BJ (cell line): ENCODE data around the gene SND1. TPM values are rescaled to one million over a fixed set of nuclear protein-coding genes. Genes with fewer than 3 reads are reported as not detected.

Experiments
- CTCF ChIA-PET: fragments of 350-600 bp; formaldehyde crosslinking; extraction: SDS; loops from one replicate; lab custom pipeline; 2021; ENCODE audit warnings: antibody characterized with exemption, inconsistent platforms; lab: Yijun Ruan, JAX
- POLR2A ChIA-PET: fragments of 300-600 bp; sonication (Branson Sonifier 250); formaldehyde crosslinking; extraction: SDS; loops from one replicate; lab custom pipeline; 2021; ENCODE audit warnings: antibody characterized with exemption; lab: Charles Lee
- DNase-seq: peaks from one replicate; pipeline ENCODE4 v3.0.0-alpha.2; 2011; ENCODE audit warnings: low read depth
- H3K27me3 ChIP-seq: 2 replicates; pipeline ENCODE4 v1.6.0; 2011; ENCODE audit warnings: low read length; ENCODE audit not compliant: control insufficient read depth, insufficient read depth
- H3K36me3 ChIP-seq: 2 replicates; pipeline ENCODE4 v1.5.1; 2011; ENCODE audit warnings: low read length; ENCODE audit not compliant: control insufficient read depth, insufficient read depth
- H3K4me3 ChIP-seq: 2 replicates; pipeline ENCODE4 v1.5.1; 2011; ENCODE audit warnings: low read depth, mild to moderate bottlenecking, control low read depth, low read length
- CTCF ChIP-seq: IDR thresholded peaks from 2 replicates; pipeline ENCODE4 v1.5.1; 2011; ENCODE audit warnings: low read depth, mild to moderate bottlenecking, control low read depth, inconsistent platforms, low read length, moderate library complexity; ENCODE audit not compliant: insufficient read depth
- polyA plus RNA-seq: library from polyadenylated mRNA; depleted of rRNA; stranded (reverse); fragments of >200 nt; gene quantifications from 2 replicates; pipeline ENCODE4 v1.2.3, GENCODE V29; 2011

Gene SND1
- polyA plus RNA-seq, 1 experiment: 203 TPM

DNA sequence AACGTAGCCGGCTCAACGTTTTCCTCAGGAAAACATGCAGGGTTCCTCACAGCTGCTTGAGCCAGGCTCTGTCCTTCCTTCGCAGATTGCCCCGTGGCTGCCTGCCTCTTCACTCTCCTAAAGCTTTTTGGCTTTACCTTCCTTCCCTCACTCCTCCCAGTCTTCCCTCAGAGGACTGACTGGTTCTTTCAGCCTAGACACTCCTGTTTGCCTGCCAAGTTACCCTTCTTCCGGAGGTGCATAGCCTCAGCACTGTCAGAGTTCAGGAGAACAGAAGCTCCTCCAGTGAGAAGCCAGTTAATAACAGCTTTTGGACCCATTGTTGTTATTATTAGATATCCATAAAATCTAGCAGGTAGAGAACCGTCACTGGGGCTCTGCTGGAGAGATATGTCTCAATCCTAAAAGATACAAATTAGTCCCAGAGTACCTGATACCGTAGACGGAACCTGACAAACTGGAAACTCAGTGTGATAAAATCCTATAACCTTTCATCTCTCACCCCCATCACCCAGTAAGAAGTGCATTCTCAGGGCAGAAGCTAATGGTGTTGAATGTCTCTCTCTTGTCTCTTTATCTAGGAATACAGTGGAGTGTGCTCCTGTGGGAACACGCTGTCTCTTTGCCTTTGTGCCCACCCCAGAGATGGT lies 79.6 kb downstream of the SND1 start:
- no peak for DNase-seq
- ChIA-PET POLR2A (no interaction called here), CTCF (interaction anchor here (0.6 to 1.6 kb wide), 2 partner anchors 14 kb away, joined by 3 to 4 read pairs; no protein-coding TSS in a partner anchor)

GRCh38 chr7:127732306-127732705 lies 80.3 kb downstream of the SND1 start:
- H3K36me3 ChIP-seq: peaks cover 11% of the 10 kb centered on the region
- no peaks in the 10 kb centered on the region for H3K27me3 ChIP-seq
- ChIA-PET POLR2A (no interaction called here), CTCF (interaction anchor here (0.6 to 0.7 kb wide), 2 partner anchors 9 to 14 kb away, joined by 3 read pairs; no protein-coding TSS in a partner anchor)
- H3K4me3 ChIP-seq: no peak overlapping the region
- no peak for DNase-seq
- TF ChIP-seq CTCF: no peak

More for the DNA sequence above, 79.6 kb downstream of the SND1 start:
- Histone ChIP-seq H3K36me3 (peaks cover 11% of the 10 kb centered on the region), H3K4me3 (no peak overlapping the region), H3K27me3 (no peaks in the 10 kb centered on the region)
- TF ChIP-seq CTCF: no peak

DNA sequence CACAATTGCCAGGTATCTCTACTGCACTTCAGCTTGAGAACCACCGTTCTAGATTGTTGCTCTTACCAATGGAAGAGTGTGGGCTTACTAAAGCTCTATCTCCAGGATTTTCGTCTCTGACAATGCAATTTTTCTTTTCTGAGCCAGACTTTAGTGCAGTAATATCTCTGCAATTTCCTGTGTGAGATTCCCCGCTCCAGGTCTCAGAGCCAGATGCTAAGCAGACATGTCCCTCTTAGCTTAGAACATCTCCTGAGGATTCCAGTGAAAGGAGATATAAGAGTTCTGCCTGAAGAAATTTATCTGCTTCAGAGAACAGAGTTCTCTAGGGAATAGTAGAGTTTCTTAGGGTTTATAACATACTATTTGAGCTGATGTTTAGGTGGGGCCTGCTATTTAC lies 82.0 kb downstream of the SND1 start:
- ChIA-PET POLR2A (no interaction called here), CTCF (interaction anchor here (0.8 to 1.3 kb wide), 3 partner anchors 8 to 17 kb away, joined by 3 read pairs; no protein-coding TSS in a partner anchor)
- no peak for DNase-seq
- peaks cover 11% of the 10 kb centered on the region for H3K36me3 ChIP-seq
- no peaks in the 10 kb centered on the region for H3K27me3 ChIP-seq
- H3K4me3 ChIP-seq: no peak overlapping the region
- TF ChIP-seq CTCF: no peak

DNA sequence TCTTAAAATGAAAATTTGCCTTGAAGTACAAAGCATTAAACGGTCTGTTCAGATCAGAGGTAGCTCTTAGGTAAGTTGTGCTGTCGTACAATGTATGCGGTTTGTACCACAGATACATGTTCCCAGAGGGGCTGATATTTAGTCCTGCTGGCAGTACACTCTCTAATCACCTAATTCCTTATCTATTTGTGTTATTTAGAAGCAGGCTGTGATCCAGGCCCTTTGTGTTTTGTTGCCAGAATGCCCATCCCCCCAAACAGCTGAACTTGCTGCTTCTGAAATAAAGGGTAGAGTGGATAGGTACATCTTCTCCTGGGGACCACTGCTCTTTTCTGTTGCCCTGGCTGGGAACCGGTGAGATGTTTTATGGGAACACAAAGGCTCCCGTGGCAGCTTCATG lies 84.5 kb downstream of the SND1 start:
- peaks cover 6% of the 10 kb centered on the region for H3K36me3 ChIP-seq
- no peaks in the 10 kb centered on the region for H3K27me3 ChIP-seq
- H3K4me3 ChIP-seq: no peak overlapping the region
- ChIA-PET CTCF (interaction anchor here (0.8 kb wide), 1 partner anchor 28 kb away, joined by 4 read pairs; no protein-coding TSS in a partner anchor), POLR2A (no interaction called here)
- no peak for TF ChIP-seq CTCF
- no peak for DNase-seq

DNA sequence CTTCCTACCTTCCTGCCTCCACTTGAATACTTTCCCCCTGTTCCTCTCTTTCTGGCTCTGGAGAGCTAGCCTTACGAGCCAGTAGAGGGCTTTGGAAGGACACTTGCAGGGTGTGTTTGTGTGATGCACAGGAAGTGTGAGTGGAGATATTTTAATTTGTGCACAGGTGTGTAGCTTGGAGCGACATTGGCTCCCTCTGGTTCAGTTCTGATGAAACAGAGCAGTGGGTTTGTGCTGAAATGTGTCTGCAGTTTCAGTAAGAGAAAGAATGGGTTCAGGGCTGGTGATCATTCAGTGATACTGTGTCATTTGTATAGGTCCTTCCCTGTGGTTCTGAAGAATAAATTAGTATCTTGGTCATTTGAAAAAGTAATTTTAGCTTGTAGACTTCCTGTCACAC lies 86.9 kb downstream of the SND1 start:
- ChIA-PET POLR2A (no interaction called here), CTCF (no interaction called here)
- DNase-seq: no peak
- H3K4me3 ChIP-seq: no peak overlapping the region
- no peak for TF ChIP-seq CTCF
- H3K36me3 ChIP-seq: peaks cover 4% of the 10 kb centered on the region
- H3K27me3 ChIP-seq: no peaks in the 10 kb centered on the region
